ENCODE results near the gene FN1. TPM values are rescaled to one million over a fixed set of nuclear protein-coding genes. Genes with fewer than 3 reads are reported as not detected.
"Not testable (repeated sequence)": the region's sequence is repeated elsewhere in the genome, so short reads cannot be mapped to it uniquely, and the experiment has no call there.

FN1 gene
- total RNA-seq, 3 donors from 2014 or later = 74.9 to 295 (median 102) TPM

GRCh38 chr2:215315301-215315700 lies 120.6 kb downstream of the FN1 start:
- intact Hi-C loops (cut with DNase I; ENCODE audit: low total_unique reads) = no loop called here

DNA sequence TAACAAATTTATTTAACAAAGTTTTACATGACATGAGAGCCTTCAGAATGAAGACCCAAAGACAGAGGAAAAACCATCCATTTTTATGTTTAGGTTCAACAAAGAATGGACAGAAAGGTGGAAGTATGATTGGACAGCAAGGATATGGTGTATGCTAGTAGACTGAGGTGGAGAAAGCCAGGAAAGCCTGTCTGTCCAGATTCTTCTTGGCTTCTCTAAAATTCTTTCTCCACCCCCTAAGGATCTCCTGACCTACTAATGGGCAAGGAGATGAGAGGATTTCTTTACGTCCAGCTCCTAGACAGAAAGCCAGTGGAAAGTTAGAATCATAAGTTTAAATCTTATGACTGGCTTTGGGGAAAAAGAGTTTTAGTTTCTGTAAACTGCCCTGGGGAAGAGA lies 121.0 kb downstream of the FN1 start:
- H3K27me3 ChIP-seq = no peaks in the 10 kb centered on the region
- TF ChIP-seq POLR2AphosphoS5 (IDR thresholded peaks at IDR 0.05) = no peak
- no peaks in the 10 kb centered on the region for H3K36me3 ChIP-seq
- no peaks in the 10 kb centered on the region for H3K9me3 ChIP-seq
- H3K4me3 ChIP-seq = no peak overlapping the region
- no peak for DNase-seq (ENCODE audit: low spot score in 2 of 2)
- no peak overlapping the region for H3K27ac ChIP-seq
- no peaks in the 10 kb centered on the region for H3K4me1 ChIP-seq
- intact Hi-C loops (cut with DNase I; ENCODE audit: low total_unique reads) = no loop called here

More at GRCh38 chr2:215315301-215315700, 120.6 kb downstream of the FN1 start:
- H3K27me3 ChIP-seq = no peaks in the 10 kb centered on the region
- no peak for DNase-seq (ENCODE audit: low spot score in 2 of 2)
- no peak for TF ChIP-seq POLR2A (IDR thresholded peaks at IDR 0.05)
- no peak for TF ChIP-seq POLR2AphosphoS5 (IDR thresholded peaks at IDR 0.05)
- TF ChIP-seq CTCF (IDR thresholded peaks at IDR 0.05) = no peak
- no peak overlapping the region for H3K4me3 ChIP-seq
- no peaks in the 10 kb centered on the region for H3K9me3 ChIP-seq
- H3K27ac ChIP-seq = no peak overlapping the region
- no peaks in the 10 kb centered on the region for H3K4me1 ChIP-seq
- H3K36me3 ChIP-seq = no peaks in the 10 kb centered on the region

- intact Hi-C loops (cut with DNase I; ENCODE audit: low total_unique reads) = no loop called here
- Histone ChIP-seq H3K4me1 (no peaks in the 10 kb centered on the region), H3K27me3 (no peaks in the 10 kb centered on the region), H3K4me3 (peak overlapping the region in 1 of 3 donors; percentile 67), H3K9me3 (no peaks in the 10 kb centered on the region), H3K36me3 (no peaks in the 10 kb centered on the region), H3K27ac (peak overlapping the region in 1 of 2 donors; percentile 85)
- TF ChIP-seq POLR2AphosphoS5 (IDR thresholded peaks at IDR 0.05) = no peak
- TF ChIP-seq CTCF (IDR thresholded peaks at IDR 0.05) = no peak
- TF ChIP-seq POLR2A (IDR thresholded peaks at IDR 0.05) = no peak
- DNase-seq (ENCODE audit: low spot score in 2 of 2) = no peak
These were observed 122.6 kb downstream of the FN1 start for GRCh38 chr2:215313255-215313613.

GRCh38 chr2:215311625-215312396 lies 124.1 kb downstream of the FN1 start, which contains the start of gene ATIC:
Gene ATIC, plus strand, starts transcription at chr2:215312059. Its CDS starts 84 bp downstream, at chr2:215312143.
- intact Hi-C loops (cut with DNase I; ENCODE audit: low total_unique reads) = no loop called here
- no peaks in the 10 kb centered on the region for H3K9me3 ChIP-seq
- H3K27ac ChIP-seq = peak within 1 kb of the TSS; percentile 80 to 85
- H3K4me3 ChIP-seq = peak within 1 kb of the TSS; percentile 61 to 77 (median 67)
- no peaks in the 10 kb centered on the region for H3K4me1 ChIP-seq
- no peaks in the 10 kb centered on the region for H3K36me3 ChIP-seq
- no peaks in the 10 kb centered on the region for H3K27me3 ChIP-seq
- TF ChIP-seq POLR2AphosphoS5 (IDR thresholded peaks at IDR 0.05) = peak; percentile 32 to 53 (median 34)
- TF ChIP-seq CTCF (IDR thresholded peaks at IDR 0.05) = no peak
- TF ChIP-seq POLR2A (IDR thresholded peaks at IDR 0.05) = no peak
- DNase-seq (ENCODE audit: low spot score in 2 of 2) = peak; percentile 86 to 93

- H3K27me3 ChIP-seq; H3K27ac ChIP-seq; H3K36me3 ChIP-seq; H3K4me1 ChIP-seq; intact Hi-C loops (cut with DNase I; ENCODE audit: low total_unique reads); DNase-seq (ENCODE audit: low spot score in 2 of 2); H3K9me3 ChIP-seq: not testable (repeated sequence)
- peak overlapping the region; percentile 61 to 77 (median 67) for H3K4me3 ChIP-seq
These were observed 124.6 kb downstream of the FN1 start for GRCh38 chr2:215311259-215311624.

Other genes with a start within 250 kb of the FN1 start
- gene ATIC, start 124.0 kb downstream of the FN1 start, total RNA-seq = 10 to 100 TPM; 32.2 to 54.1 (median 33.0) TPM

Measured in breast epithelium (tissue), 4 donors.